CD4-positive, alpha-beta T cell treated with Interleukin-6 at 100 ng/mL for 8 hours (primary cell): ENCODE data around the gene FAM43A.

Experiments used
- DNase-seq: peaks from one replicate; pipeline ENCODE4 v3.0.0-alpha.2; 2020; ENCODE audit warnings: mixed read lengths, low spot score

Gene FAM43A

DNA sequence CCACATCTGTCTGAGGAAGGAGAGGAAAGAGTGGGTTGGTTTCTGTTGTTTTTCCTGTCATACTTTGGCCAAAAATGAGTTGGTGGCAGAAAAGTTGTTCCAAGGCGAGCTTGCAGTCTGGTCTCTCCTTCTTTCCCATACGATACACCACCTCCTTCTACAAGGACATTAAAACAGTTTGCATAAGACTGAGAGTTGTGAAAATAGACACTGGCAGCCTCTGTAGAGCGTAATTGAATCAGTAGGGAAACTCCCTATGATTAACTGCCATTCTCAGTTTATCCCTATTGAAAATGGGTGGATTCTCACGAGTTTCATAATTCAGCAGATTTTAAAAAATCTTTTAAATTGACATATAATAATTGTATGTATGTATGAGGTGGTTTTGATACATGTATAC lies 10.0 kb upstream of the FAM43A start:
- DNase-seq, result no peak

- DNase-seq, result no peak
Measured at GRCh38 chr3:194676471-194676870, 9.2 kb upstream of the FAM43A start.

DNA sequence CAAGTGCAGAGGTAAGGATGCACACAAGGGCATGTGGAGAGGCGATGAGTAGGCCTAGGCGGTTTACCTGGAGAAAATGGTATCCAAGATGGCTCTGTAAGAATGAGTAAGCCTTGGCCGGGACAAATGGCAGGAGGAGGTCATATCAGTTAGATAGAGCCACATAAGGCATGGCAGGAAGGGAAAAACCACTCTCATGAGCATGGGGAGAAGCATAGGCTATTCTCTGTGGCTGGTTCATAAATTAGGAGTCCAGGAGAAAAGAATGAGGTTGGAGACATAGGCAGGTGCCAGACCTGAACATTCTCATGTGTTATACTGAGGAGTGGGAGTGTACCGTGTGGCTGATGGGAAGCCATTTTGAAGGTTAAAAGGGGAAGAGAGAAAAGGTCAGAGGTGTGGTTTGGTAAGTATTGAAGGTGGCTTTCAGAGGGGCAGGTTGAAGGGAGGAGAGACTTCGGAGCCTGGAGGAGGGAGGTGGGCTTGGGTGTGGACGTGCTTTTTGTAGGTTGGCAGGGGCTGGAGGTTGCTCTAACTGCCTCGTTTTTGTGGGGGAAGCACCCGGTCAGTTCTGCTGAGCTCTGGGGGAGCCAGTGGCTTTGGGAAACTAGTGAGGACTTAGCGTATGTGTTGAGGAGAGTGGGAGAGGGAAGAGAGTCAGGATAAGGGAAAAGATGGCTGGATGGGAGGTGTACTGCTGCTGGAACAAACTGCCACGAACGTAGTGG lies 4.6 kb upstream of the FAM43A start:
- no peak for DNase-seq

GRCh38 chr3:194682189-194682693 lies 3.4 kb upstream of the FAM43A start:
- DNase-seq, result no peak

DNA sequence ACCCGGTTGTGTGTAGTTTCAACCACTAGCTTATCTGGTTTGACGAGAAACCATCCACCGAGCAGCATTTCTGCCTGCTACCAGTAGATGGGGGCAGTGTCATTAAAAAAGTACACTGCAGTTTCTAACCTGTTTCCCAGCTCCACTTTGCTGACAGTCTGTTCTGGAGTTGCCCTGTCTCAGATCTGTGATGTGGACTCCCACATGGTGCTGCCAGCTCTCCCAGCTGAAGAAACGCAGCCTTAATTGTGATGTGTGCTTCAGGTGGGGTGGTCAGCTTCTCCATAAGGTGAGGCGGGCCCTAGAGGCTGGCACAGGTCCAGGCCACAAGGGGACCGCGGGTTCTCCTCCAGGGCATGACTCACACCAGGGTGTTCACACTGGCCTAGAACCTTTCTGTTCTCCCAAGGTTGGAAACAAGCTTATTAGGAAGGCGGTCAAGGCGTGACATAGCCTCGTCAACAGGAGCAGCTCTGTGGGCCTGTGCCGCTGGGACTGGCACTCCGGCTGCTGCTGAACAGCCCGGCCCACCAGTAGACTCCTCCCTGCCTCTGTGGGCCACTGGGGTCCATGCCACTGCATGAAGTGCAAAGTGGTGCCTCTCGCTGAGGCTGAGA lies 2.9 kb upstream of the FAM43A start:
- peak; percentile 74 for DNase-seq

GRCh38 chr3:194683380-194683779 lies 2.3 kb upstream of the FAM43A start:
- no peak for DNase-seq

DNA sequence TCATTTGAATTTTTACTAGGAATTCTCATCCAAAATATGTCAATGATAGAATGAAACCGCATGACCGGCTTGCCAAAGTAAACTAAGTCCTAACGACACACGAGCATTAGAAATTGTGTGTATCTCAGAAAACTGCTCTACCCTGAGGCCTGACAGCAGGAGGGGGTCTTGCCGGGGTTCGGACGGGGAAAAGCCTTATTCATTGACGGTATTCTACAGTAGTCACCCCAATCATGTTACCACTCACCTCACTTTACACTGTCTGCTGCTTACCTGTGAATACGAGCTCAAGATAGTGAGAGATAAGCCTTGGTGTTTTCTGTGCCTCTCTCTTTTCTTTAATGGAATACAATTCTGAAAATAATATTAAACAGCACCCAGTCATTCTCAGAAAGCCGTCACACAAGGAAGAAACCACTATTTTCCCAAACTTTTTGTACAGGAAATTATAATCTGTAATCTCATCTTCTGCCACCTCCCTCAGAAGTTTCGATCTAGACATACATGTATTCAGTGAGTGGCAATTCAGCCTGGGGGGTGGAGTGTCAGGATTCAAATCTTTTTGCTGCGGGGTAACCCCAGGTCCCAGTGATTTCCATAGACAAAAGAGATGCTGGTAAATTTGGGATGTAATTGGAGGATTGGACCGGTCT lies 492 bp upstream of the FAM43A start:
- DNase-seq, result no peak

- no peak for DNase-seq
Measured at GRCh38 chr3:194686414-194686815, 732 bp downstream of the FAM43A start.

DNA sequence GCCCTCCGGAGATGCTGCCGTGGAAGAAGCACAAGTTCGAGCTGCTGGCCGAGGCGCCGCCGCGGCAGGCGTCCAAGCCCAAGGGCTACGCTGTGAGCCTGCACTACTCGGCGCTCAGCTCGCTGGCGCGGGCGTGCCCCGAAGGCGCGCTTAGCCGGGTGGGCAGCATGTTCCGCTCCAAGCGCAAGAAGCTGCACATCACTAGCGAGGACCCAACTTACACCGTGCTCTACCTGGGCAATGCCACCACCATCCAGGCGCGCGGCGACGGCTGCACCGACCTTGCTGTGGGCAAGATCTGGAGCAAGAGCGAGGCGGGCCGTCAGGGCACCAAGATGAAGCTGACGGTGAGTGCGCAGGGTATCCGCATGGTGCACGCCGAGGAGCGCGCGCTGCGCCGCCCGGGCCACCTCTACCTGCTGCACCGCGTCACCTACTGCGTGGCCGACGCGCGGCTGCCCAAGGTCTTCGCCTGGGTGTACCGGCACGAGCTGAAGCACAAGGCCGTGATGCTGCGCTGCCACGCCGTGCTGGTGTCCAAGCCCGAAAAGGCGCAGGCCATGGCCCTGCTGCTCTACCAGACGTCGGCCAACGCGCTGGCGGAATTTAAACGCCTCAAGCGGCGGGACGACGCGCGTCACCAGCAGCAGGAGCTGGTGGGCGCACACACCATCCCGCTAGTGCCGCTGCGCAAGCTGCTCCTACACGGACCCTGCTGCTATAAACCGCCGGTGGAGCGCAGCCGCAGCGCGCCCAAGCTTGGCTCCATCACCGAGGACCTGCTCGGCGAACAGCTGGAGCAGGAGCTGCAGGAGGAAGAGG lies 1.3 kb downstream of the FAM43A start:
- DNase-seq, result no peak

DNA sequence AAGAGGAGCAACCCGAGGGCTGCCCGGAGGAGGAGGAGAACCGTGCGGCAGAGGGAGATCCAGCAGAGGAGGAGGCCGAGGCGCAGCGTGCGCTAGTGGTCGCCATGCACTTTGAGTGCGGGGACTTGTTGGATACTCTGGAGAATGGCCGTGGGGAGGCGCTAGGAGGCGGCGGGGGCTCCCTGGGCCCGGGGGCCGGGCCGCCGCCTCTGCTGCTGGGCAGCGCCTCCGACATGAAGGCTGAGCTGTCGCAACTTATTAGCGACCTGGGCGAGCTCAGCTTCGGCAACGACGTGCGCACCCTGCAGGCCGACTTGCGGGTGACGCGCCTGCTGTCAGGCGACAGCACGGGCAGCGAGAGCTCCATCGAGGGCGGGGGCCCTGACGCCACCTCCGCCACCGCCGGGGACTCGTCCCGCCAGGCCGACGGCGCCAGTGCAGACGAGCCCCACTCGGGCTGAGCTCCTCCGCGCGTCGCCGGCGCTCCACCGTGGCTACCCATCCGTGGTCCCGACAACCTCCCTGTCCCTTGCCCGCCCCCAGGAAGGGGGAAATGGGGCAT lies 2.0 kb downstream of the FAM43A start:
- DNase-seq, result peak; percentile 71

GRCh38 chr3:194688200-194688740 lies 2.6 kb downstream of the FAM43A start:
- no peak for DNase-seq

DNA sequence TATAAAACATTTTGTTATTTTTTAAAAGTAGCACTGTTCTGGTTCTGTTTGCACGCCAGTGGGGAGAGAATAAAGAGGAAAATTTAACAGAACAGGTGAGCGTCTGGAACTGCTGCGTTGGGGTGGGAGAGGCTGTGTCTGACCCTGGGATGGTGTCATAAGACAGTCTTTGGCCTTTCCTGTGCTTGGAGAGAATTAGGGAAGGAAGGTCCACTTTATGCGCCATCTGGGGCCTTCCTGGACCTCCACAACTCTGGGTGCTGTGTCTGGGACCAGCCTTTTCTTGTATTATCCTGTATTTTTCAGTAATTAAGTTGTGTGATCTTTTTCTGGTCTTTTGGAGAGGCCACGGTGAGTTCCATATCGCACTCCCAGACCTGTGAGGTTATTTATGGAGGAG lies 3.3 kb downstream of the FAM43A start:
- no peak for DNase-seq

GRCh38 chr3:194689493-194689944 lies 3.8 kb downstream of the FAM43A start:
- DNase-seq, result no peak

DNA sequence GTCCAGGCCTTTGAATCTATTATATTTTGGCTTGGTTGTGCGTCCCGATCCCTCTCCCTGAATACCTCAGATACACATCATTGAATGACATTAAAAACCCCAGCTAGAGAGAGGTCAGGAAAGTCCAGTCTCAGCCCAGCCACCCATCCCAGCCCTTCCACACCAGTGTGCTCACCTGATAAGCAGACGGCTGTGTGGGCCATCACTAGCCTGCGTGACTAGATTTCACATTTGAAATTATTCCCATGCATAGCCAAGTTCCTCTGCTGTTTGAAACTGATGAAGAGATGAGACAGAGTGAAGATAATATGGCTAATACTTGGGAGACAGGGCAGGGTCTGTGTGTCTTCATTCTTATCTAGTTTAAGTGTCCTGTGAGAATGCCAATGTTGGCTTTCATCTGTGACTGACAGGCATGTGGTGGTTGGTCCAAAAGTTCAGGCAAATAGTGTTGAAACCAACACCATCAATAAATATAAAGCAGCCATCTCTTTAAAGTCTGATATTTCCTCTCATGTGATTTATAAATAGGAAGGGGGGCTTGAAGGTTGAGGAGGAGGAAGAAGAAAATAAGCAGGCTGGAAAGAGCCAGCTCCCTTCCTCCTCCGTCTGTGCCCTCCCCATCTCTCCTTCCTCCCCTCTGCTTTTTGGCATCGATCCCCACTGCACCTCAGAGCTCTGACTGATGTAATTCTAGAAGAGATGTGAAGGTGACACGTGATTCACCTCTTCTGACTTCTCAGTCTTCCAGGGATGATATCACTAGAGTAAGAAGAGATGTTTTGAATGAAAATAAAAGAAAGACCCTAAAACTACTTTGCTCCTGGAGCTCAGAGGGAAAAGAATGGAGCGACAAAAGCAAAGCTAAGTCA lies 5.1 kb downstream of the FAM43A start:
- DNase-seq, result no peak

GRCh38 chr3:194691481-194692283 lies 6.0 kb downstream of the FAM43A start:
- no peak for DNase-seq

GRCh38 chr3:194696702-194697101 lies 11.0 kb downstream of the FAM43A start:
- no peak for DNase-seq

GRCh38 chr3:194702545-194702944 lies 16.9 kb downstream of the FAM43A start:
- no peak for DNase-seq

GRCh38 chr3:194705227-194705626 lies 19.5 kb downstream of the FAM43A start:
- DNase-seq, result no peak

DNA sequence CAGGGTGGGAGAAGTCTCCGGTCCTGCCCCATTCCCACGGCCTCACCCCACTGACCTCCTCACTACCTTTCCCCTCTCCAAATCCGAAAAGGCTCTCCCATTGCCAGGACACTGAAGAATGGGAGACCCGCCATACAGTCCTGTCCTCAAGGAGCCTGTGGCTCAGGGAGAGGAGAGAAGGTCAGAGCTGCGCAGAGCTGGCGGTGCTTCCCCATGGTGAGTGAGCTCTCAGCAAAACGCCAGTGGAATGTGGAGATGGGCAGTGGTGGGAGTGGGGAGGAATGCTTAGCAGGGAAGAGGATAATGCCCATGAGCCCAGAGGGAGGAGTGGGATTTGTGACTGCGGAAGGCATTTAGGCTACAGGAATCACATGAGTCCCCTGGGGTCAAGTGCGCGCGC lies 20.1 kb downstream of the FAM43A start:
- no peak for DNase-seq

- no peak for DNase-seq
Measured at GRCh38 chr3:194707147-194707540, 21.5 kb downstream of the FAM43A start.
